ENCODE data around the gene NRF1. TPM values are rescaled to one million over a fixed set of nuclear protein-coding genes. Genes with fewer than 3 reads are reported as not detected.

NRF1 gene
- total RNA-seq, 1 donor from 2014 or later: 8.7 TPM

GRCh38 chr7:129750501-129750900 is 139.0 kb downstream of the NRF1 start:
- intact Hi-C loops (cut with micrococcal nuclease): no loop called here
- ATAC-seq (no peak), DNase-seq (no peak)

DNA sequence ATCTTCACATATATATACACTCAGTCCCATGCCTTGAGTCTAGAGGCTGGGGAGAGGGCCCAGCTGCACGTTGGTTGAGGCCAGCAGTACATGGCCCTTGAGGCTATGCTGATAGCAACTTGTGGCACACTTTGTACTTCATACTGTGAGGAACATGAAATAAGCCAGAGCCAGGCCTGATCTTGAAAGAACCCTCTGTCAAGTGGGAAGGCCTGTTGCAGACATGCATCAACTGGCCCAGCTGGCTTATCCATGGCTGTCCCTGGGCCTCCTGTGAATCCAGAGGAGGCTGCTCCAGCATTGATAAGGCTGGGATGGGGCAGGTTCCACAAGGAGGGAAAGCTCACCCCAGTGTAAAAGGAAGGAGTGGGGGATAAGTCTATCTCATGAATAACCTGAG is 140.4 kb downstream of the NRF1 start:
- intact Hi-C loops (cut with micrococcal nuclease): no loop called here
- DNase-seq (no peak), ATAC-seq (peak; percentile 57)

GRCh38 chr7:129752760-129753159 is 141.2 kb downstream of the NRF1 start:
- intact Hi-C loops (cut with micrococcal nuclease): no loop called here
- no peak for ATAC-seq
- DNase-seq: no peak

DNA sequence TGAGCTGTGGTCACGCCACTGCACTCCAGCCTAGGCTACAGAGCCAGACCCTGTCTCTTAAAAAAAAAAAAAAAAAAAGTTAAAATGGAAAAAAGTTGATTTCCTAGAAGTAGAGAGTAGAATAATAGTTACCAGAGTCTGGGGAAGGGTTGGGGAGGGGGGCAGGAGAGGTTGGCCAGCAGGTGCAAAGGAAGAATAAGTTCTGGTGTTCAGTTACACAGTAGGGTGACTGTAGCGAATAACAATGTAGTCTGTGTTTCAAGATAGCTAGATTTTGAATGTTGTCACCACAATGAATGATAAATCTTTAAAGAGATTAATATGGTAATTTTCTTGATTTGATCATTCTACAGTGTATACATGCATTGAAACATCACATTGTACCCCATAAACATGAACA is 142.9 kb downstream of the NRF1 start:
- no peak for DNase-seq
- intact Hi-C loops (cut with micrococcal nuclease): no loop called here
- no peak for ATAC-seq

- intact Hi-C loops (cut with micrococcal nuclease): no loop called here
- ATAC-seq: no peak
These were observed 146.5 kb downstream of the NRF1 start for GRCh38 chr7:129757991-129758390.

GRCh38 chr7:129762387-129762969 is 151.0 kb downstream of the NRF1 start:
- intact Hi-C loops (cut with micrococcal nuclease): no loop called here
- ATAC-seq (no peak), DNase-seq (no peak)

More at GRCh38 chr7:129757991-129758390, 146.5 kb downstream of the NRF1 start:
- no peak for DNase-seq

DNA sequence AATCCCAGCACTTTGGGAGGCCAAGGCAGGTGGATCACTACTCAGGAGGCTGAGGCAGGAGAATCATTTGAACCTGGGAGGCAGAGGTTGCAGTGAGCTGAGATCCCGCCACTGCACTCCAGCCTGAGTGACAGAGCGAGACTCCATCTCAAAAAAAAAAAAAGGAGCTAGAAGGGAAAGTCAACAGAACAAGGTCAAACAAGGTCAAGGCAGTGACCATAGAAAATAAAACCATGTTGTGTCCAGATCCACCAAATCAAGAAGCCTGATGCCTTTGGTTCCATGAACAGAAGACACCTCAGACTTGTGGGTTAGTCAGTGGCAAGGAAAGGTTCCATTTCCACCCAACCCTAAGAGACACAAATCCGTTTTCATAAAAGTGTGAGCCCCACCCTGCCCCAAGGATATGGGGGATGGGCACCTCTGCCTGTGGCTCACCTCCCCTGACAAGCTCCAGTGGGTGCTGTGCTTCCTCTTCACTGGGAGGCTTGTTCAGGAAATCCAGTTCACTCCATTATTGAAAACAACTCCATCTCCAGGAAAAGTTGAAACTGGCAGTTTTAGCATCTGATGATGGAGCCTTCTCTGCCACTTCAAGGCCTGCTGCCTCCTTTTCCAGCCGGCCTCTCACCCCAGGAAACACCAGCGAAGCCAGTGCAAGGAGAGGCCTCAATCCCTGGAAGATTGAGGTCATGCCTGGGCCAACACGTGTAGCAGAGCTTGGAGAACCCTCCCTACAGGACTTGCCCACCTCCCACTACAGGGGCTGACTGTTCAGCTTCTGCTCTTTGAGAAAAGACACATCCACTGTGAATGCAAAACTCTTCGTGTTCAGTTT is 152.9 kb downstream of the NRF1 start:
- intact Hi-C loops (cut with micrococcal nuclease): no loop called here
- no peak for ATAC-seq
- DNase-seq: no peak

- intact Hi-C loops (cut with micrococcal nuclease): no loop called here
- ATAC-seq: no peak
- no peak for DNase-seq
These were observed 153.8 kb downstream of the NRF1 start for GRCh38 chr7:129765352-129765751.

DNA sequence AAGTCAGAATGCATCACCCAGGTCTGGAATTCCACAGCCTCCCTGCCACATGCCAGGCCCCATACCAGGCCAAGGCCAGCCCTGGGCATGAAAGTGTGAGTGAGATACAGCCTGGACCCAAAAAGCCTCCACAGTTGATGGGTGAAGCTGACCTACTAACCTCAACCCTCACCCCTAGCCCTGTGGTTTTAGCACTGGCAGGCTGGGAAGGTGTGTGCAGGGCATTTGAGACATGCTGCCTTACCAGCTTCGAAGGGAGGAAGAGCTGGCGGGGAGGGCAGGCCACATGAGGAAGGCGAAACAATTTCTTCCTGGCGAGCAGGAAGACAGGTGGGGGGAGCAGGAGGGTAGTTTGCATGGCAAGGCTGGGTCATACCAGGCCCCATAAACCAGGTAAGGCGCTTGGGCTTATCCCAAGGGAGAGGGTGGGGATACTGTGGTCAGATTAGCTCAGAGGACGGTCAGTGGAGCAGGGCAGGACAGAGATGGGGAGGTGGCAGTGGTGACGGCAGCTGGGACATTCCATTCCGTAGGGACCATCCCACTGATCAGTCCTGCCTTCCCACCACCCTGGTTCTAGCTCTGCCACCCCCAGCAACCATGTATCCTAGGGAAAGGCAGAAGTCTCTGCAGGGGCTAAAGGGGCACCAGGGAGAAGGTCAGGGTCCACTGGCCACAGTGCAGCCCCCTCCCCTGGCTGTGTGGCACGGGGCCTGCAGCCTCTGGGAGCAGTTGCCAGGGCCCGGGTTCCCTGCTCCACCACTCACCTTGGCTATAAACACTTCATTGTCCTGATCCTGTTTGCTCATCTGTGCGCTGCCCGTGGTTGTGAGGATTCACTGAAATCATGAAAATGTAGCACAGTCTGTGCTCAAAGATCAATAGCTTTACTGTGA is 155.8 kb downstream of the NRF1 start:
- no peak for ATAC-seq
- intact Hi-C loops (cut with micrococcal nuclease): no loop called here
- DNase-seq: no peak

DNA sequence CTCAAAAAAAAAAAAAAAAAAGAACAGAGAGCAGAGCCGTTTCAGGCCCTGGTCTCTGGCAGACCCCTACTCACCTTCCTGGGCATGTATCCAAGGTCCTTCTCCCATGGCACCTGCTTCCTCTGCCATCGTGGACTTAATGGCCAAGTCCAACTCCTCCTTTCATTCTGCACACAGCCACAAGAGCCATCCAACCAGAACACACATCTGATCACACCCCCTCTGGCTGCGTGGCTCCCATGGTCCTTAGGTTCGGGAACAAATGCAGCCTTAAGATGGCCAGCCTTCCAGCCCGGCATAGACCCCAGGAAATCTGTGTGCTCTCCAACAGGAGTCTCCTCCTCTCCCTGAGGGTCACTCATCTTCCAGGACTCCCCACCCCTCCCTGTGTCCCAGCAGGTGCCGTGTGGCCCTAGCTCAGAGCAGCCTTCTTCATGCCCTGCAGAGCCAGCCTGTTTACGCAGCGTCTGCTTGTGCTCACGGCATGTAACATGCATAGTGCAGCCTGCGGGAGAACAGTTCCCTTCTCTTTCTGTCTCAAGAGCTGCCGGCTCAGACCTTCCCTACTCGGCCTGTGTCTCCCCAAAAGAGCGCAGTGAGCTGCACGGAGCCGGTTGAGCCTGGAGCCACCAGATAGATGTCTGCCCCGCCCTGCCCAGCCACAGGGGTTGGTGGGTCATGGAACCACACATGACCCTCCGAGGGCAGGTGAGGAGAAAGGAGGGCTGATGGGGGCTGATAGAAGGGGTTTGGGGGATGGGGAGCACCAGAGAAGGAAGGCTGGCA is 157.3 kb downstream of the NRF1 start:
- no peak for ATAC-seq

GRCh38 chr7:129769400-129769774 is 157.9 kb downstream of the NRF1 start:
- intact Hi-C loops (cut with micrococcal nuclease): no loop called here
- DNase-seq (no peak), ATAC-seq (no peak)

More for the DNA sequence above, 157.3 kb downstream of the NRF1 start:
- intact Hi-C loops (cut with micrococcal nuclease): no loop called here
- no peak for DNase-seq

GRCh38 chr7:129769866-129770808 is 158.6 kb downstream of the NRF1 start:
- intact Hi-C loops (cut with micrococcal nuclease): no loop called here
- ATAC-seq: no peak
- DNase-seq: no peak

GRCh38 chr7:129771201-129771927 is 159.8 kb downstream of the NRF1 start:
- ATAC-seq: no peak
- intact Hi-C loops (cut with micrococcal nuclease): no loop called here

GRCh38 chr7:129771928-129772479 is 160.5 kb downstream of the NRF1 start:
- intact Hi-C loops (cut with micrococcal nuclease): no loop called here
- ATAC-seq: no peak

More at GRCh38 chr7:129771201-129771927, 159.8 kb downstream of the NRF1 start:
- no peak for DNase-seq

GRCh38 chr7:129772646-129773280 is 161.2 kb downstream of the NRF1 start:
- no peak for DNase-seq
- intact Hi-C loops (cut with micrococcal nuclease): no loop called here
- no peak for ATAC-seq

More at GRCh38 chr7:129771928-129772479, 160.5 kb downstream of the NRF1 start:
- no peak for DNase-seq

GRCh38 chr7:129773328-129773731 is 161.8 kb downstream of the NRF1 start:
- DNase-seq (no peak), ATAC-seq (no peak)
- intact Hi-C loops (cut with micrococcal nuclease): no loop called here

- no peak for ATAC-seq
- DNase-seq: no peak
- intact Hi-C loops (cut with micrococcal nuclease): no loop called here
These were observed 162.4 kb downstream of the NRF1 start for GRCh38 chr7:129773871-129774270.
